Colonic mucosa (tissue), 4 donors: ENCODE measurements around the gene FES. TPM values are rescaled to one million over a fixed set of nuclear protein-coding genes. Genes with fewer than 3 reads are reported as not detected.

ENCODE experiments used
- DNase-seq: peaks from one replicate; pipeline ENCODE4 v3.0.0-alpha.2; 2020
- H3K27ac ChIP-seq: fragments of 200-600 bp; one replicate; pipeline ENCODE4 v1.8.0; 2021
- H3K27me3 ChIP-seq: fragments of 200-600 bp; one replicate; pipeline ENCODE4 v1.8.0; 2021
- H3K36me3 ChIP-seq: fragments of 200-600 bp; one replicate; pipeline ENCODE4 v1.8.0; 2021
- H3K4me1 ChIP-seq: fragments of 200-600 bp; one replicate; pipeline ENCODE4 v1.8.0; 2021; ENCODE audit warnings: mild to moderate bottlenecking
- H3K4me3 ChIP-seq: fragments of 200-600 bp; one replicate; pipeline ENCODE4 v1.8.0; 2021
- H3K9ac ChIP-seq, 2 donors: one replicate each; pipeline ENCODE4 v1.7.0; 2013; ENCODE audit warnings: control low read depth in 2 of 2, low read depth in 2 of 2, low read length in 2 of 2
- H3K9me3 ChIP-seq: fragments of 200-600 bp; one replicate; pipeline ENCODE4 v1.8.0; 2021
- CTCF ChIP-seq: fragments of 200-600 bp; IDR thresholded peaks from one replicate; pipeline ENCODE4 v1.8.0; 2022; ENCODE audit warnings: antibody characterized with exemption, mild to moderate bottlenecking
- intact Hi-C: fragments of 100-400 bp; cut with DNase I; formaldehyde crosslinking; loops from one replicate; pipeline ENCODE4 v1.14.1; 2022
- total RNA-seq, 2 donors: library from RNA; stranded (reverse); fragmentation: NEBNext Ultra II Directional in 1 of 2; extraction: Animal tissue kit (Norgen Biotek cat#: 25700) in 1 of 2; gene quantifications; one replicate each; pipeline ENCODE4 v1.2.1, GENCODE V29; 2021
- donor health status: healthy.
- donor health status: DM: no; HTN: no; CAD: no.
- donor health status: DM: no; HTN: no; CAD: no.

Gene FES
- total RNA-seq, 2 donors from 2014 or later, result 6.5 to 8.8 TPM

GRCh38 chr15:90887037-90887481, 2.8 kb downstream of the FES start:
- Histone ChIP-seq H3K4me3 (no peak overlapping the region), H3K9ac (no peak overlapping the region), H3K9me3 (no peaks in the 10 kb centered on the region), H3K4me1 (peaks cover 5% of the 10 kb centered on the region), H3K27me3 (no peaks in the 10 kb centered on the region), H3K27ac (no peak overlapping the region), H3K36me3 (no peaks in the 10 kb centered on the region)
- intact Hi-C loops, result loop anchor here (2.0 to 5.0 kb wide), 2 partner anchors 195 to 238 kb away; no protein-coding TSS in a partner anchor
- TF ChIP-seq CTCF, result no peak
- DNase-seq, result no peak

GRCh38 chr15:90889313-90889730, 5.0 kb downstream of the FES start:
- H3K36me3 ChIP-seq, result no peaks in the 10 kb centered on the region
- H3K9ac ChIP-seq, result no peak overlapping the region
- DNase-seq, result no peak
- peaks cover 4% of the 10 kb centered on the region for H3K4me1 ChIP-seq
- H3K27ac ChIP-seq, result no peak overlapping the region
- no peak overlapping the region for H3K4me3 ChIP-seq
- TF ChIP-seq CTCF, result no peak
- H3K9me3 ChIP-seq, result no peaks in the 10 kb centered on the region
- no peaks in the 10 kb centered on the region for H3K27me3 ChIP-seq
- intact Hi-C loops, result loop anchor here (5.0 kb wide), 1 partner anchor 197 kb away; no protein-coding TSS in a partner anchor

GRCh38 chr15:90889736-90890456, 5.6 kb downstream of the FES start:
- intact Hi-C loops, result loop anchor here (5.0 kb wide), 1 partner anchor 198 kb away; no protein-coding TSS in a partner anchor
- H3K9ac ChIP-seq, result no peak overlapping the region
- no peaks in the 10 kb centered on the region for H3K9me3 ChIP-seq

GRCh38 chr15:90890839-90891238, 6.5 kb downstream of the FES start:
- H3K27me3 ChIP-seq, result no peaks in the 10 kb centered on the region
- no peak for TF ChIP-seq CTCF
- no peak for DNase-seq
- no peak overlapping the region for H3K27ac ChIP-seq
- no peaks in the 10 kb centered on the region for H3K4me1 ChIP-seq
- H3K4me3 ChIP-seq, result no peak overlapping the region
- no peaks in the 10 kb centered on the region for H3K36me3 ChIP-seq
- intact Hi-C loops, result no loop called here
- no peaks in the 10 kb centered on the region for H3K9me3 ChIP-seq
- H3K9ac ChIP-seq, result no peak overlapping the region

More at GRCh38 chr15:90889736-90890456, 5.6 kb downstream of the FES start:
- Histone ChIP-seq H3K27me3 (no peaks in the 10 kb centered on the region), H3K27ac (no peak overlapping the region), H3K4me3 (no peak overlapping the region), H3K36me3 (no peaks in the 10 kb centered on the region), H3K4me1 (no peaks in the 10 kb centered on the region)
- no peak for TF ChIP-seq CTCF
- DNase-seq, result no peak

- Histone ChIP-seq H3K4me3 (no peak overlapping the region), H3K27me3 (no peaks in the 10 kb centered on the region), H3K9ac (no peak overlapping the region), H3K9me3 (no peaks in the 10 kb centered on the region), H3K4me1 (no peaks in the 10 kb centered on the region), H3K27ac (no peak overlapping the region), H3K36me3 (no peaks in the 10 kb centered on the region)
- no peak for TF ChIP-seq CTCF
- intact Hi-C loops, result no loop called here
- DNase-seq, result no peak
Measured at GRCh38 chr15:90891346-90891949, 7.1 kb downstream of the FES start.
